Smooth muscle cell (in vitro differentiated cells): ENCODE results near the gene TRIM33. TPM values are rescaled to one million over a fixed set of nuclear protein-coding genes. Genes with fewer than 3 reads are reported as not detected.

Experiments used
- DNase-seq: peaks from one replicate; lab custom pipeline; 2025; ENCODE audit not compliant: unreplicated experiment; lab: John Stamatoyannopoulos, UW
- H2AFZ ChIP-seq: fragments of 200-600 bp; sonication (generic); 2 replicates; pipeline ENCODE4 v1.6.0; 2016; ENCODE audit warnings: antibody characterized with exemption, low read depth, mild to moderate bottlenecking
- H3F3A ChIP-seq: fragments of 200-600 bp; sonication (generic); 2 replicates; pipeline ENCODE4 v1.6.0; 2017; ENCODE audit warnings: antibody characterized with exemption, low read depth
- H3K27ac ChIP-seq: fragments of 200-600 bp; sonication (generic); 2 replicates; pipeline ENCODE4 v1.5.1; 2016; ENCODE audit warnings: low read depth, mild to moderate bottlenecking
- H3K27me3 ChIP-seq: fragments of 200-600 bp; sonication (generic); 2 replicates; pipeline ENCODE4 v1.6.1; 2016; ENCODE audit warnings: low read depth, mild to moderate bottlenecking
- H3K36me3 ChIP-seq: fragments of 200-600 bp; sonication (generic); 2 replicates; pipeline ENCODE4 v1.5.1; 2016; ENCODE audit warnings: low read depth
- H3K4me1 ChIP-seq: fragments of 200-600 bp; sonication (generic); 2 replicates; pipeline ENCODE4 v1.5.1; 2016; ENCODE audit warnings: low read depth
- H3K4me2 ChIP-seq: fragments of 200-600 bp; sonication (generic); 2 replicates; pipeline ENCODE4 v1.6.0; 2016; ENCODE audit warnings: mild to moderate bottlenecking
- H3K4me3 ChIP-seq: fragments of 200-600 bp; sonication (generic); 2 replicates; pipeline ENCODE4 v1.5.1; 2016; ENCODE audit warnings: mild to moderate bottlenecking
- H3K79me2 ChIP-seq: fragments of 200-600 bp; sonication (generic); 2 replicates; pipeline ENCODE4 v1.6.0; 2016; ENCODE audit warnings: low read depth, mild to moderate bottlenecking
- H3K9ac ChIP-seq: fragments of 200-600 bp; sonication (generic); 2 replicates; pipeline ENCODE4 v1.6.0; 2016; ENCODE audit warnings: low read depth
- H3K9me3 ChIP-seq: fragments of 200-600 bp; sonication (generic); replicated peaks from 2 replicates; pipeline ENCODE4 v1.5.1; 2016; ENCODE audit warnings: low read depth
- H4K20me1 ChIP-seq: fragments of 200-600 bp; sonication (generic); 2 replicates; pipeline ENCODE4 v1.6.0; 2016; ENCODE audit warnings: low read depth
- WGBS: methylation state at CpG from one replicate; pipeline ENCODE4 v1.1.7; 2016; ENCODE audit warnings: low lambda C conversion rate; 5-methylcytosine and 5-hydroxymethylcytosine counted together
- polyA plus RNA-seq: library from polyadenylated mRNA; unstranded; fragments of >200 nt; fragmentation: Nextera tagmentation; extraction: Ambion mirVana; gene quantifications from 2 replicates; pipeline ENCODE4 v1.2.1, GENCODE V29; 2016
- total RNA-seq: library from RNA; depleted of rRNA; stranded (reverse); fragments of >200 nt; gene quantifications from 2 replicates; pipeline ENCODE4 v1.2.3, GENCODE V29; 2014
- TF ChIP-seq, protein P1 (sequence below): fragments of 200-600 bp; sonication (generic); IDR thresholded peaks from 2 replicates; pipeline ENCODE4 v1.5.1; 2017; ENCODE audit warnings: borderline replicate concordance, mild to moderate bottlenecking, antibody characterized with exemption; ENCODE audit not compliant: insufficient read depth, poor library complexity, severe bottlenecking

TRIM33 gene
- total and polyA plus RNA-seq, 2 experiments from 2014 or later = 12.0 to 30.5 TPM

DNA sequence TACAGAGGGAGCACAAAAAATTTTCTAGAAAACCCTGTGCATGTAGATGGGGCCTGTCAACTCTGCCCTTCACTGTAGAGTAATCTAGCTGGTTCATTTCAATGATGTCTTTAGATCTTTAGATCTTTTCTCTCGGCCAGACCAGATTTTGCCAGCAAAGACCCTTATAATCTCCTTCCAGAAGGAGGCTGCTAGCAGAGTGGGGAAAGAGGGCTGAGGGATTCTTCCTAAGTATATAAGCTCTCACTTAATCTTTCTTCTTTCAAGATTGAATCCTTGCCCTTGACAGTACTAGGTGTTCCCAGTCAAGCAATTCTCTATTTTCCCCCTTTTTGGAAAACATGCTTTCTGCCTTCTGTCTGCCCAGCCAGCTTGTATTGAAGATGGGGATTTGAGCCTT, 36.1 kb upstream of the TRIM33 start:
- Histone ChIP-seq H3K9ac (no peak overlapping the region), H3K4me2 (no peak overlapping the region), H2AFZ (no peak overlapping the region), H3K79me2 (no peaks in the 10 kb centered on the region), H3K4me1 (no peaks in the 10 kb centered on the region), H3K4me3 (no peak overlapping the region), H3K36me3 (no peaks in the 10 kb centered on the region), H3K27me3 (no peaks in the 10 kb centered on the region), H3K9me3 (no peaks in the 10 kb centered on the region), H3K27ac (no peak overlapping the region), H4K20me1 (no peaks in the 10 kb centered on the region), H3F3A (no peaks in the 10 kb centered on the region)
- no peak for DNase-seq
- TF ChIP-seq, protein P1, sequence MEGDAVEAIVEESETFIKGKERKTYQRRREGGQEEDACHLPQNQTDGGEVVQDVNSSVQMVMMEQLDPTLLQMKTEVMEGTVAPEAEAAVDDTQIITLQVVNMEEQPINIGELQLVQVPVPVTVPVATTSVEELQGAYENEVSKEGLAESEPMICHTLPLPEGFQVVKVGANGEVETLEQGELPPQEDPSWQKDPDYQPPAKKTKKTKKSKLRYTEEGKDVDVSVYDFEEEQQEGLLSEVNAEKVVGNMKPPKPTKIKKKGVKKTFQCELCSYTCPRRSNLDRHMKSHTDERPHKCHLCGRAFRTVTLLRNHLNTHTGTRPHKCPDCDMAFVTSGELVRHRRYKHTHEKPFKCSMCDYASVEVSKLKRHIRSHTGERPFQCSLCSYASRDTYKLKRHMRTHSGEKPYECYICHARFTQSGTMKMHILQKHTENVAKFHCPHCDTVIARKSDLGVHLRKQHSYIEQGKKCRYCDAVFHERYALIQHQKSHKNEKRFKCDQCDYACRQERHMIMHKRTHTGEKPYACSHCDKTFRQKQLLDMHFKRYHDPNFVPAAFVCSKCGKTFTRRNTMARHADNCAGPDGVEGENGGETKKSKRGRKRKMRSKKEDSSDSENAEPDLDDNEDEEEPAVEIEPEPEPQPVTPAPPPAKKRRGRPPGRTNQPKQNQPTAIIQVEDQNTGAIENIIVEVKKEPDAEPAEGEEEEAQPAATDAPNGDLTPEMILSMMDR = no peak
- 58% methylated on average over 1 of the region's 1 CpG for WGBS

DNA sequence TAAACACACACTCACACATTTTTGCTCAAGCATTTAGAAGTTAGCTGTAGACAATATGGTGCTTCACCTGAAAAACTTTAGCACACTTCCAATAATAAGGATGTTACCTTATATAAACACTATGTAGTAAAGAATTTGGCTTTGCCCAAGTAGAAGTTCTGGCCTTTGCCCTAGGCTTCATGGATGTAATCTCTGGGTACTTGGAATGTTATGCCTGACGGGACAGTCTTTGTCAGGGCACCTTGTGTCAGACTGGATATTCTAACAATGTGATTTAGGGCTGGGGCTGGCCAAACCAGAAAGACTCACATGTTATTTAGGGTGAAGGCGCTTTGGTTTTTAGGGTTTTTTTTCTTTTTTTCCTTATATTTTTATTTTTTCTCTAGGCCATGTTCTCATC, 34.8 kb upstream of the TRIM33 start:
- DNase-seq = no peak
- Histone ChIP-seq H3K9me3 (no peaks in the 10 kb centered on the region), H3K9ac (no peak overlapping the region), H3K79me2 (no peaks in the 10 kb centered on the region), H3K4me1 (no peaks in the 10 kb centered on the region), H3K4me3 (no peak overlapping the region), H3F3A (no peaks in the 10 kb centered on the region), H3K27ac (no peak overlapping the region), H3K27me3 (no peaks in the 10 kb centered on the region), H3K4me2 (no peak overlapping the region), H2AFZ (no peak overlapping the region), H3K36me3 (no peaks in the 10 kb centered on the region), H4K20me1 (no peaks in the 10 kb centered on the region)
- WGBS = 90% methylated on average over 2 of the region's 2 CpGs
- TF ChIP-seq, protein P1 = no peak

DNA sequence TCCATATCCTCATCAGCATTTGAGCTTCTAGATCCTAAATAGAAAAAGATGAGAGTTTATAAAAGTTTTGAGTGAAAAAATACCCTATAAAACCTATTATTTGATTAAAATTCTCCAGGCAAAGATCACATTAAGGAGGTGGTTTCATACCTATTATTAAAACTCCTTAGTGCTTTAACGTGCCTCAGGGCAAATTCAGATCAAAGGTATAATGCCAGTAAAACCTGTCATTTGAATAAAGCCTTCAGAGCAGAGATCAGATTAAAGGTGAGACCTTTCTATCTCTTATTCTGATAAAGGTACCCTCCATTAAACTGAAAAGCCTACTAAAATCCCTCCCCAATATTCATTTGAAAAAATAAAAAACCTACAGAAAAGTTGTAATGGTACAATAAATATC, 34.3 kb upstream of the TRIM33 start:
- Histone ChIP-seq H2AFZ (no peak overlapping the region), H3K4me3 (no peak overlapping the region), H3F3A (no peaks in the 10 kb centered on the region), H3K4me1 (no peaks in the 10 kb centered on the region), H3K9me3 (no peaks in the 10 kb centered on the region), H3K27me3 (no peaks in the 10 kb centered on the region), H3K36me3 (no peaks in the 10 kb centered on the region), H3K4me2 (no peak overlapping the region), H3K79me2 (no peaks in the 10 kb centered on the region), H3K27ac (no peak overlapping the region), H4K20me1 (no peaks in the 10 kb centered on the region), H3K9ac (no peak overlapping the region)
- TF ChIP-seq, protein P1 = no peak
- WGBS = 69% methylated on average over 1 of the region's 1 CpG
- no peak for DNase-seq

DNA sequence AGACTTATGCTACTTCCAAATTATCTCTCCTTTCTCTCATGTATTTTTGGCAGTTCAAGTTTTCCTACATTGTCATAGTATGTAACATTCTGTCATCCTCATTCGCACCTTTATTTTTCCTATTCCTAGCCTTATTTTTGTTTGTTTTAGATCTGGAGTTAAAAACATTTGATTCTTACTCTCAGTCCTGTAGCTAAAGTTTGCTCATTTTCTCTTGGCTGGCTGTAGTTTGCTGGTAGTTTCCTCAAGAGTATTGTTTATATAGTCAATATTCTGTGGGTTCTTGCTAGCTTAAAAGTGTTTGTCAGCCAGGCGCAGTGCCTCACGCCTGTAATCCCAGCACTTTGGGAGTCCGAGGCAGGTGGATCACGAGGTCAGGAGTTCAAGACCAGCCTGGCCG, 29.8 kb upstream of the TRIM33 start:
- Histone ChIP-seq H3K36me3 (no peaks in the 10 kb centered on the region), H3K9ac (no peak overlapping the region), H2AFZ (no peak overlapping the region), H3K4me3 (no peak overlapping the region), H3K27ac (no peak overlapping the region), H3K4me2 (no peak overlapping the region), H3K79me2 (no peaks in the 10 kb centered on the region), H3K9me3 (no peaks in the 10 kb centered on the region), H3K27me3 (no peaks in the 10 kb centered on the region), H3F3A (no peaks in the 10 kb centered on the region), H4K20me1 (no peaks in the 10 kb centered on the region), H3K4me1 (no peaks in the 10 kb centered on the region)
- WGBS = 88% methylated on average over 6 of the region's 6 CpGs
- no peak for DNase-seq
- TF ChIP-seq, protein P1 = no peak
